Left lung (tissue), 14 donors: Measurements from ENCODE around the gene ENPP3. TPM values are rescaled to one million over a fixed set of nuclear protein-coding genes. Genes with fewer than 3 reads are reported as not detected.

ENCODE experiments used
- ATAC-seq: fragments of 200-7000 bp; cut with Tn5 transposase; one replicate; pipeline ENCODE4 v1.9.1; 2020; ENCODE audit warnings: moderate library complexity
- DNase-seq, 4 donors: peaks; one replicate each; pipeline ENCODE4 v3.0.0-alpha.2; 2013 to 2020
- H3K27ac ChIP-seq, 2 donors: fragments of 200-600 bp; sonication (generic) in 1 of 2; one replicate each; pipeline versions ENCODE4 v1.5.0 to v1.8.0; 2020 to 2021
- H3K27me3 ChIP-seq, 2 donors: fragments of 200-600 bp; sonication (generic) in 1 of 2; one replicate each; pipeline versions ENCODE4 v1.5.0 to v1.8.0; 2020 to 2021
- H3K36me3 ChIP-seq, 2 donors: fragments of 200-600 bp; sonication (generic) in 1 of 2; one replicate each; pipeline versions ENCODE4 v1.5.0 to v1.8.0; 2020 to 2021
- H3K4me1 ChIP-seq, 2 donors: fragments of 200-600 bp; one replicate each; pipeline ENCODE4 v1.8.0; 2021
- H3K4me3 ChIP-seq, 2 donors: fragments of 200-600 bp; sonication (generic) in 1 of 2; one replicate each; pipeline versions ENCODE4 v1.5.0 to v1.8.0; 2020 to 2021; ENCODE audit warnings: mild to moderate bottlenecking in 1 of 2
- H3K9me3 ChIP-seq, 2 donors: fragments of 200-600 bp; sonication (generic) in 1 of 2; one replicate each; pipeline versions ENCODE4 v1.5.0 to v1.8.0; 2020 to 2021
- intact Hi-C, 2 donors: fragments of 100-400 bp; cut with DNase I; formaldehyde crosslinking; loops; one replicate each; pipeline versions ENCODE4 v1.11.2 to v1.14.2; 2022
- long read RNA-seq, 12 donors: library from polyadenylated mRNA in 2 of 12; unstranded in 2 of 12; transcript quantifications; one replicate each; pipeline ENCODE4 v2.0.0 and lab custom pipeline, GENCODE V29; 2019 to 2026
- polyA plus RNA-seq, 6 donors: library from polyadenylated mRNA; unstranded; fragments of 120-200 nt; gene quantifications; one replicate each; pipeline ENCODE4 v1.2.1, GENCODE V29; 2013; ENCODE audit not compliant: insufficient read length in 6 of 6
- total RNA-seq, 2 donors: library from RNA; stranded (reverse); fragmentation: NEBNext Ultra II Directional; extraction: Animal tissue kit (Norgen Biotek cat#: 25700); gene quantifications; one replicate each; pipeline ENCODE4 v1.2.1, GENCODE V29; 2021
- TF ChIP-seq, protein P1 (sequence below), 2 donors: fragments of 200-600 bp; sonication (generic) in 1 of 2; IDR thresholded peaks; one replicate each; pipeline versions ENCODE4 v1.5.0 to v1.8.0; 2021; ENCODE audit warnings: antibody characterized with exemption in 2 of 2
- donor health status: DM: no; HTN: yes; CAD: no.
- donor health status: DM: no; HTN: no; CAD: no.

The ENPP3 gene
- total RNA-seq (under 1 TPM; 0.44 to 0.50 TPM), polyA plus RNA-seq (1 to 10 TPM in 3 of 6 donors, under 1 TPM in 3; 0.66 to 1.5 (median 0.99) TPM)
- long read RNA-seq, donor 1 = 0 reads
- long read RNA-seq, donor 2 = 0 reads
- long read RNA-seq, donor 3 = 0 reads
- long read RNA-seq, donor 4 = 0 reads
- long read RNA-seq, donor 5 = 0 reads
- long read RNA-seq, donor 6 = 0 reads
- long read RNA-seq, donor 7 = 0 reads
- long read RNA-seq, donor 8 = 0 reads
- long read RNA-seq, donor 9 = 0 reads
- long read RNA-seq, donor 10 = 0 reads
- long read RNA-seq, donor 11 = 0 reads
- long read RNA-seq, donor 12 = 0 reads

DNA sequence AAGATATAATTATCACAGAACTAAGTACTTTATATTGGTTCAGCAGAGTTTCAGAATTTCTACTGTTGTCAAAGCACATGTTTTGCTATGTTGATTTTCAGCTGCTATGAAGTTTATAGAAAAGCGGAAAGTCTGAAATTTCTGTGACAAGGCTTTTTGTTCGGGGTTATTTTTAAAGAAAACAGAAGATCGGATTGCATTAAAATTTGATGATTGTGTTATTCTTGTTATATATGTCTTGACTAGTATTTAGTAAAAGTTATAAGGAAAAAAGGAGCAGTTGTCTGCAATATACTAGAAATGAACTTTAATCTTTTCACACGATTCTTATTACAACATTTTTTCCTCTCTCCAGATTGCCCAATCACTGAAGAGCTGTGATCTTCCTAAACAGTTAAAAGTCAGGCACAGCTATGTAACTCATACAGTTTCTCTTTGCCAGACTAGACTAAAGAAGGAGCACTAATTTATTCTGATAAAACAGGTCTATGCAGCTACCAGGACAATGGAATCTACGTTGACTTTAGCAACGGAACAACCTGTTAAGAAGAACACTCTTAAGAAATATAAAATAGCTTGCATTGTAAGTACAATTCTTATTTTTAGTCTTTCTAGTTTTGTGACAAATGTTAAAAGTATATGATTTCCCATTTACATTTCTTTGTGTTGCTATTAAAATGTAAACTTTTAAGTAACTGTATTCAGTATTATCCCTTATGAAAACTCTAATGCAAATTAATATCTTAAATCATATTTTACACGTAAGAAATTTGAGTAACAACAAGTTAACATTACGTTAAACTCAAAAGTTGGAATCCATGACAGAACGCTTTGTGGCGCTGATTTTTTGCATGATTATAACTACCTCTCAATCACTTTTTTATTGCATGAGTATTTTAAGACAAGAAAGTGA, at the start of gene ENPP3:
ENPP3 (plus strand) TSS at position 423 of the 913 bp plus-strand sequence; CDS start at position 506, 83 bp downstream.
- TF ChIP-seq, protein P1, sequence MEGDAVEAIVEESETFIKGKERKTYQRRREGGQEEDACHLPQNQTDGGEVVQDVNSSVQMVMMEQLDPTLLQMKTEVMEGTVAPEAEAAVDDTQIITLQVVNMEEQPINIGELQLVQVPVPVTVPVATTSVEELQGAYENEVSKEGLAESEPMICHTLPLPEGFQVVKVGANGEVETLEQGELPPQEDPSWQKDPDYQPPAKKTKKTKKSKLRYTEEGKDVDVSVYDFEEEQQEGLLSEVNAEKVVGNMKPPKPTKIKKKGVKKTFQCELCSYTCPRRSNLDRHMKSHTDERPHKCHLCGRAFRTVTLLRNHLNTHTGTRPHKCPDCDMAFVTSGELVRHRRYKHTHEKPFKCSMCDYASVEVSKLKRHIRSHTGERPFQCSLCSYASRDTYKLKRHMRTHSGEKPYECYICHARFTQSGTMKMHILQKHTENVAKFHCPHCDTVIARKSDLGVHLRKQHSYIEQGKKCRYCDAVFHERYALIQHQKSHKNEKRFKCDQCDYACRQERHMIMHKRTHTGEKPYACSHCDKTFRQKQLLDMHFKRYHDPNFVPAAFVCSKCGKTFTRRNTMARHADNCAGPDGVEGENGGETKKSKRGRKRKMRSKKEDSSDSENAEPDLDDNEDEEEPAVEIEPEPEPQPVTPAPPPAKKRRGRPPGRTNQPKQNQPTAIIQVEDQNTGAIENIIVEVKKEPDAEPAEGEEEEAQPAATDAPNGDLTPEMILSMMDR (IDR thresholded peaks at IDR 0.05) = no peak
- H3K27ac ChIP-seq = no peak within 1 kb of the TSS
- H3K36me3 ChIP-seq = no peaks in the 10 kb centered on the region
- no peak within 1 kb of the TSS for H3K4me3 ChIP-seq
- intact Hi-C loops = no loop called here
- H3K9me3 ChIP-seq = no peaks in the 10 kb centered on the region
- DNase-seq = peak in 1 of 4 donors; percentile 24
- peak; percentile 69 for ATAC-seq
- H3K27me3 ChIP-seq = no peaks in the 10 kb centered on the region
- no peaks in the 10 kb centered on the region for H3K4me1 ChIP-seq

DNA sequence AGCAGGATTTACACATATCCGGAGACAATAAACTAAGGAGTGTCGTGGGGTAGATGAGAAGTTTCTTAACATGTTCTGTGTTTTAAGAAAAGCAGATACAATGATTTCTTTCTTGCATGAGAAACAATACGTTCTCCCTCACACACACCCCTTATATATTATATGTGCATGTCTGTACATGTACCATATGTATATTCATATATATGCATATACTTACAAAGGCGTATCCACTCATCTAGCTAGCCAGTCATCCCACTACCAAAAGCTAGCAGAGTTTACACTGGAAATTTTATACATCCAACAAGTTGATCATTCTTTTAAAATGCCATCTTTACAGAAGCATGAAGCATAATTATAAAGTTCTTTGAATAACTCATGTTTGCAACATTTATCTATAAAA, 49.2 kb upstream of the ENPP3 start:
- Histone ChIP-seq H3K9me3 (no peaks in the 10 kb centered on the region), H3K4me1 (no peaks in the 10 kb centered on the region), H3K36me3 (peaks cover 0 to 98% of the 10 kb centered on the region in 2 donors), H3K4me3 (no peak overlapping the region), H3K27me3 (no peaks in the 10 kb centered on the region), H3K27ac (no peak overlapping the region)
- intact Hi-C loops = no loop called here
- ATAC-seq (no peak), DNase-seq (no peak)
- TF ChIP-seq, protein P1 (IDR thresholded peaks at IDR 0.05) = no peak

DNA sequence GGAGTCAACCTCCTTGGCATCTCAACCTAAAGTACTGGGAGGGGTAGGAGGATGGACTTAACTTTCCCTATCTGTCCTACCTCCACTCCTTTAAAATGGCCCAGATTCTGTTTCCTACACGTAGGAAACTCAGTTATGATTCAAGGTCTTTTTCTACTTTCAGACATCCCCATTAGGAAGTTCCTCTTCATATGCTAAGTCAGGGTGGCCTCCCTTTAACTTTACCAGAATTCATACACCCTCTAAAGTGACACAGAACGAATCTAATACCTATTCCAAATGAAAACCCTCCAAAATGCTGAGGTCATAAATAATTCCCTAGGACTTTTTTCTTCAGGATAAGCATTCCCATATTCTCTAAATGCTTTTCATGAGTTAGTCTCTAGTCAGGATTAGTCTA, 48.5 kb upstream of the ENPP3 start:
- ATAC-seq = no peak
- TF ChIP-seq, protein P1 (IDR thresholded peaks at IDR 0.05) = no peak
- H3K36me3 ChIP-seq = peaks cover 0 to 98% of the 10 kb centered on the region in 2 donors
- no peaks in the 10 kb centered on the region for H3K9me3 ChIP-seq
- no peak for DNase-seq
- H3K4me3 ChIP-seq = no peak overlapping the region
- no peaks in the 10 kb centered on the region for H3K27me3 ChIP-seq
- no peak overlapping the region for H3K27ac ChIP-seq
- no peaks in the 10 kb centered on the region for H3K4me1 ChIP-seq
- intact Hi-C loops = no loop called here

DNA sequence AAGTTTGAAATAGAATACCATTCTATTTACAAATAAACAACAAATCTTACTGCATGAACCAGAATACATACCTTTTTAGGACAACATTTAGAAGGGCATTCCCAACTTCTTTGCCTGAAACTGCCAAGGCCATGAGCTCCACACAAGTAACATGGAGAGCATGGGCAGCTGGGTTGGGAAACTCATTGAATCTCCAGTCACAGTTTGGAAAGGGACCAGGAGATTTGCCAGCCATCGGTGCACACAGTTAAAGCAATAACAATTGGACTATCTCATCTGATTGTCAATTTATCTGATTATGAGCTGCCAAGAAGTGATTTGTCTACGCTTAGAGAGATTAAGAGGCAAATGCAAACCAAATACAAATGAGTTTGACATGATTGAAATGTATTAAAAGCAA, 44.2 kb upstream of the ENPP3 start:
- ATAC-seq = no peak
- DNase-seq = no peak
- Histone ChIP-seq H3K27me3 (no peaks in the 10 kb centered on the region), H3K4me1 (no peaks in the 10 kb centered on the region), H3K9me3 (no peaks in the 10 kb centered on the region), H3K4me3 (no peak overlapping the region), H3K27ac (no peak overlapping the region), H3K36me3 (peaks cover 0 to 100% of the 10 kb centered on the region in 2 donors)
- TF ChIP-seq, protein P1 (IDR thresholded peaks at IDR 0.05) = no peak
- intact Hi-C loops = no loop called here

DNA sequence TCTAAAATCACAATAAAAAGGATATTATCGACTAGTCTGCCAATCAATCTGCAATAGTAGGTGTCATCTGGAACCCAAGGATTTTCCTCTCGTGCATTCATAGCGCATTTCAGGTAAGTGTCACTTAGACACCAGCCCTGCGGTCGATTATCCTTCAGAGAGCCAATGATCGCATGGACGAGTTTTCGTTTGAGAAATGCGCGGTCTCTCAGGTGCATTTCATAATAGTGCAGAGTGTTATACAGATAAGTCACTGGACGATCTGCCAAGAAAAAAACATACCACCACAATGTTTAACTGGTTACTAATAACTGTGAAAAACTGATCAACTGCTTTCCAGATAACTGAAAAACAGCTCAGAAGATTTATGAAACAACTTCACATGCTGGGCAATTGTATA, 43.0 kb upstream of the ENPP3 start:
- intact Hi-C loops = no loop called here

More for the DNA sequence above, 43.0 kb upstream of the ENPP3 start:
- TF ChIP-seq, protein P1 (IDR thresholded peaks at IDR 0.05) = no peak
- Histone ChIP-seq H3K4me1 (no peaks in the 10 kb centered on the region), H3K36me3 (peaks cover 0 to 100% of the 10 kb centered on the region in 2 donors), H3K27ac (no peak overlapping the region), H3K4me3 (no peak overlapping the region), H3K9me3 (no peaks in the 10 kb centered on the region), H3K27me3 (no peaks in the 10 kb centered on the region)
- no peak for DNase-seq
- no peak for ATAC-seq
